ENCODE results near the gene HYAL3.
A peak's percentile ranks its signal among the peaks of the same experiment; 100 is the strongest.
"Not testable (repeated sequence)": the region's sequence is repeated elsewhere in the genome, so short reads cannot be mapped to it uniquely, and the experiment has no call there.

HYAL3 gene

DNA sequence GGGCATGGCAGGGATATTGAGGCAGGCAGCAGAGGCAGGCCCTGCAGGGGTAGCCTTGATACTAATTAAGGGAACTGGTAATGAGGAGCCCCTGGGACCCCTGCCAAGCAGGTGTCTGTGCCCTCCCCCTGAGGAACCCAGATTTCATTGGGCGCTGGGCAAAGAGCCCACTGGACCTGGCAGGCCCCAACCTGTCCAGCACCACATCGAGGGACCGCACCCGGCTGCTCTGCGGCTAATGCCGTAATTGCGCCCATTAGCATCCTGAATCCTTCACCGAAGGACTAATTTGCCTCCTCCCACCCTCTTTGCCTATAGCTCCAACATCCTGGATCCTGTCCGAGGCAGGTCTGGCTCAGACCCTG is 44.0 kb downstream of the HYAL3 start:
- DNase-seq (no peak), ATAC-seq (replicated peaks) (no peak)
- Mint-ChIP-seq H3K36me3 (ENCODE audit: insufficient read depth) (peaks cover 77% of the 10 kb centered on the region), H3K27me3 (no peaks in the 10 kb centered on the region), H3K4me3 (no peak overlapping the region), H3K27ac (peak overlapping the region in 1 of 2 donors; percentile 89), H3K9me3 (no peaks in the 10 kb centered on the region), H3K4me1 (ENCODE audit: low read depth in 2 of 2) (peaks cover 23 to 28% of the 10 kb centered on the region in 2 donors)

GRCh38 chr3:50254577-50255250 is 44.5 kb downstream of the HYAL3 start:
- no peak for DNase-seq
- peaks cover 74% of the 10 kb centered on the region for H3K36me3 Mint-ChIP-seq (ENCODE audit: insufficient read depth)

DNA sequence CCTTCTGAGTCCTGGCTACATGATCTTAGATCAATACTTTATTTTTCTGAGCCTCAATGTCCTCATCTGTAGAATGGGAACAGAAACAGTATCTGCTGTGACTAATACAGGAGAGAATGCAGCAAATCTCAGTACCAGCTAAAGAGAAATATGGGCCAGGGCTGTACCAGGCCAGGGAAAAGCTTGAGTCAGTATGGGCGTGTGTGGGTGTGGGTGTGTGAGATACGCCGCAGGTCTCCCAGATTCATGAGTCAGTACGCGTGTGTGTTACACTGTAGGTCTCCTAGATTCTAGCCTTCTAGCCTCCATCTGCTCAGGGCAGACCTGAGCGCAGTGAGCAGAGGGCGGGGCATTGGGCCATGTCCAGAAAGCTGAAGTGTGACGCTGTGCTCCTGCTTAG is 48.0 kb downstream of the HYAL3 start:
- Mint-ChIP-seq H3K27ac (peak overlapping the region; percentile 86 to 94), H3K27me3 (no peaks in the 10 kb centered on the region), H3K4me3 (peak overlapping the region in 1 of 2 donors; percentile 1), H3K36me3 (ENCODE audit: insufficient read depth) (peaks cover 57% of the 10 kb centered on the region), H3K4me1 (ENCODE audit: low read depth in 2 of 2) (peaks cover 39 to 49% of the 10 kb centered on the region in 2 donors), H3K9me3 (no peaks in the 10 kb centered on the region)
- DNase-seq (no peak), ATAC-seq (replicated peaks) (no peak)

More at GRCh38 chr3:50254577-50255250, 44.5 kb downstream of the HYAL3 start:
- Mint-ChIP-seq H3K27ac (peak overlapping the region in 1 of 2 donors; percentile 89), H3K4me3 (no peak overlapping the region), H3K4me1 (ENCODE audit: low read depth in 2 of 2) (peaks cover 23 to 32% of the 10 kb centered on the region in 2 donors), H3K9me3 (no peaks in the 10 kb centered on the region), H3K27me3 (no peaks in the 10 kb centered on the region)
- no peak for ATAC-seq (replicated peaks)

GRCh38 chr3:50250514-50250913 is 48.7 kb downstream of the HYAL3 start:
- peak overlapping the region; percentile 27 to 57 for H3K4me3 Mint-ChIP-seq
- peaks cover 44 to 56% of the 10 kb centered on the region in 2 donors for H3K4me1 Mint-ChIP-seq (ENCODE audit: low read depth in 2 of 2)
- no peaks in the 10 kb centered on the region for H3K9me3 Mint-ChIP-seq
- H3K27me3 Mint-ChIP-seq = no peaks in the 10 kb centered on the region
- peaks cover 58% of the 10 kb centered on the region for H3K36me3 Mint-ChIP-seq (ENCODE audit: insufficient read depth)
- ATAC-seq (replicated peaks) (no peak), DNase-seq (no peak)
- peak overlapping the region; percentile 86 to 94 for H3K27ac Mint-ChIP-seq

- peaks cover 58% of the 10 kb centered on the region for H3K36me3 Mint-ChIP-seq (ENCODE audit: insufficient read depth)
Measured at GRCh38 chr3:50249457-50249856, 49.7 kb downstream of the HYAL3 start.

GRCh38 chr3:50248387-50248786 is 50.8 kb downstream of the HYAL3 start:
- peak overlapping the region; percentile 29 to 48 for H3K4me3 Mint-ChIP-seq
- H3K27me3 Mint-ChIP-seq = no peaks in the 10 kb centered on the region
- peak overlapping the region; percentile 90 to 94 for H3K27ac Mint-ChIP-seq
- peaks cover 58 to 66% of the 10 kb centered on the region in 2 donors for H3K4me1 Mint-ChIP-seq (ENCODE audit: low read depth in 2 of 2)
- no peak for ATAC-seq (replicated peaks)
- no peaks in the 10 kb centered on the region for H3K9me3 Mint-ChIP-seq
- peaks cover 58% of the 10 kb centered on the region for H3K36me3 Mint-ChIP-seq (ENCODE audit: insufficient read depth)
- no peak for DNase-seq

More at GRCh38 chr3:50249457-50249856, 49.7 kb downstream of the HYAL3 start:
- Mint-ChIP-seq H3K4me1 (ENCODE audit: low read depth in 2 of 2) (peaks cover 54 to 62% of the 10 kb centered on the region in 2 donors), H3K27me3 (no peaks in the 10 kb centered on the region), H3K4me3 (no peak overlapping the region), H3K27ac (peak overlapping the region; percentile 86 to 94), H3K9me3 (no peaks in the 10 kb centered on the region)
- no peak for DNase-seq
- ATAC-seq (replicated peaks) = no peak

DNA sequence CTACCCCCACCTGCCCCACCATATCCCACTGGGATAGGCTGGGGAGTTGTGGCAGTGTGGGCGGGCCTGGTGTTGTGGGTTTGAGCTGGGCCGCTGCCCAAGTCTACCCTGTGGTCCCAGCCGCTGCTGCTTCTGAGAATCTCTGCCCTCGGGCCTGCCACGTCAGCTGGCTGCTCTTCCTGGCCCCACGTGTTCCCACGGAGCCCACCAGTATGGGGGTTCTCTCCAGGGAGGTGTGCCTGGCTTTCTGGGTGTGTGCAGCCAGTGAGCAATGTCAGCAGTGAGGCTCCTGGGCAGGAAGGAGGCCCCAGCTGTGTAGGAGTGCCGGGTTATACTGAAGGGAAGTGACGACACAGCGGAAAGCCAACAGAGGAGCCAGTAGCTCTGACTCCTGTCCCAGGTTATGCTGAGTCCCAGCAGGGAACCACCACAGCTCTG is 52.7 kb downstream of the HYAL3 start:
- Mint-ChIP-seq H3K36me3 (ENCODE audit: insufficient read depth) (peaks cover 59% of the 10 kb centered on the region), H3K4me3 (peak overlapping the region; percentile 74 to 83), H3K27ac (peak overlapping the region; percentile 93 to 94), H3K9me3 (no peaks in the 10 kb centered on the region), H3K27me3 (no peaks in the 10 kb centered on the region), H3K4me1 (ENCODE audit: low read depth in 2 of 2) (peaks cover 72 to 75% of the 10 kb centered on the region in 2 donors)
- DNase-seq (peak; percentile 71 to 73 (median 71)), ATAC-seq (replicated peaks) (peak; percentile 76)

- Mint-ChIP-seq H3K4me1 (ENCODE audit: low read depth in 2 of 2) (peaks cover 71 to 74% of the 10 kb centered on the region in 2 donors), H3K36me3 (ENCODE audit: insufficient read depth) (peaks cover 57% of the 10 kb centered on the region), H3K4me3 (peak overlapping the region; percentile 74 to 83), H3K9me3 (no peaks in the 10 kb centered on the region), H3K27me3 (no peaks in the 10 kb centered on the region), H3K27ac (peak overlapping the region; percentile 93 to 94)
- DNase-seq (peak; percentile 96 to 99 (median 96)), ATAC-seq (replicated peaks) (peak; percentile 79)
Measured at GRCh38 chr3:50245831-50246516, 53.2 kb downstream of the HYAL3 start.

DNA sequence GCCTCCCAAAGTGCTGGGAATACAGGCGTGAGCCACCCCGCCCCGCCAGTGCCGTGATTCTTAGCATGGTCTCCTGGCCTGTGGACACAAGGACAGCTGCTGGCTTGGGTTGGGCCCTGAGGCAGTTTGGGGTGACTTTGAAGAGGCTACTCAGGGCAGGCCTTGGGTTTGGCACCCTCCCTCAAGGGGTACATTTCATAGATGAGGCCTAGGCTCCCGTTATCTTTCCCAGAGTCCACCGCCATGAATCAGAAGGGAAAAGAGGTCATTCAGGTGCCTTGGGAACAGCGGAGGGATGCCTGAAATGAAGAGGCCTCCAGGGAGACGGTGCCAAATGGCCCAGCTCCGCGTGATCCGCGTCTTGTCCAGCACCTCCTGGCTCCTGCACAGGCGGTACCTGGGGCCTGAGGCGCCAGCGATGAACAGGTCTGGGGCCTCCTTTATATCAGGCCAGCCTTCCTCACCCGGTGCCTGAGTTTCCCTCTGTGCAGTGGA is 53.9 kb downstream of the HYAL3 start:
- ATAC-seq (replicated peaks) = no peak
- no peaks in the 10 kb centered on the region for H3K27me3 Mint-ChIP-seq

GRCh38 chr3:50244813-50245212 is 54.4 kb downstream of the HYAL3 start:
- not testable (repeated sequence) for H3K9me3 Mint-ChIP-seq; H3K27me3 Mint-ChIP-seq; ATAC-seq (replicated peaks); DNase-seq
- Mint-ChIP-seq H3K36me3 (ENCODE audit: insufficient read depth) (peaks cover 49% of the 10 kb centered on the region), H3K4me3 (peak overlapping the region; percentile 74 to 83), H3K27ac (peak overlapping the region; percentile 93 to 94), H3K4me1 (ENCODE audit: low read depth in 2 of 2) (peaks cover 70 to 72% of the 10 kb centered on the region in 2 donors)

More for the DNA sequence above, 53.9 kb downstream of the HYAL3 start:
- H3K4me3 Mint-ChIP-seq = peak overlapping the region; percentile 74 to 83
- H3K9me3 Mint-ChIP-seq = no peaks in the 10 kb centered on the region
- DNase-seq = no peak
- H3K4me1 Mint-ChIP-seq (ENCODE audit: low read depth in 2 of 2) = peaks cover 68 to 72% of the 10 kb centered on the region in 2 donors
- peaks cover 52% of the 10 kb centered on the region for H3K36me3 Mint-ChIP-seq (ENCODE audit: insufficient read depth)
- H3K27ac Mint-ChIP-seq = peak overlapping the region; percentile 93 to 94

- DNase-seq = no peak
- H3K27me3 Mint-ChIP-seq = no peaks in the 10 kb centered on the region
- no peak for ATAC-seq (replicated peaks)
- peaks cover 73 to 78% of the 10 kb centered on the region in 2 donors for H3K4me1 Mint-ChIP-seq (ENCODE audit: low read depth in 2 of 2)
- H3K9me3 Mint-ChIP-seq = no peaks in the 10 kb centered on the region
- H3K4me3 Mint-ChIP-seq = peak overlapping the region; percentile 86 to 100
- peaks cover 49% of the 10 kb centered on the region for H3K36me3 Mint-ChIP-seq (ENCODE audit: insufficient read depth)
- H3K27ac Mint-ChIP-seq = peak overlapping the region; percentile 92 to 94
Measured at GRCh38 chr3:50243543-50243895, 55.7 kb downstream of the HYAL3 start.

DNA sequence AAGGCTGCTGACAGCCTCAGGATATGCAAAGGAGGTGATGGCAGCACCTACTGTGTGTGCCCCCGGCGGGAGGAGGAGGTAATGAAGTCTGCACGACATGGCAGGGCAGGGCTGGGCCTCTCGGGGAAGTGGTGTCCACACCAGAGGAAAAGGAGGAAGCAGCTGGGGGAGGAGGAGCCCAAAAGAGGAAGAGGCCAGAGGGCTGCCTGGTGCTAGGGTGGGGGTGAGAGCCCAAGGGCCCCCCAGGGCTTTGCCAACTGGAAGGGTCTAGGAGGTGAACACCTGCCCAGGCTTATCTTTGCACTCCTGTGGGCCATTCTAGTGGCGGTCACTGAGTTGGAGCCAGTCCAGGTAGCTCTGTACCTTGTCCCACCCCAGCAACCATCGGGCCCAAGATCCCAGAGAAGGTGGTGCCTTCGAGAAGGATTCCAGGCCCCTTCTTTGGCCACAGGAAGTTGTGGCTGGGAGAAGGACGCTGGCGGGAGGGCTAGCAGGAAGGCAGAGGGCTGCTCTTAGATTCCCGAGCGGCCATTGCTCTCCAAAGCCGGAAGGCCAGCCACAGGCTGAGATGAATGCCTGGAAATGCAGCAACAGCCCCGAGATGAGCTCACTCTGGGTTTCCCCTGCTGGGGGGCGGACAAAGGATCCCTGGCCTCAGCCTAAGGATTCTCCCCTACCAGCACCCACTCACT is 56.2 kb downstream of the HYAL3 start:
- peak in 1 of 3 experiments; percentile 29 for DNase-seq
- Mint-ChIP-seq H3K4me3 (peak overlapping the region; percentile 86 to 100), H3K36me3 (ENCODE audit: insufficient read depth) (peaks cover 49% of the 10 kb centered on the region), H3K4me1 (ENCODE audit: low read depth in 2 of 2) (peaks cover 76 to 79% of the 10 kb centered on the region in 2 donors), H3K27ac (peak overlapping the region; percentile 92 to 94), H3K27me3 (no peaks in the 10 kb centered on the region), H3K9me3 (no peaks in the 10 kb centered on the region)
- peak; percentile 5 for ATAC-seq (replicated peaks)
